GM18511 (cell line): Measurements from ENCODE around the gene NME7.

ENCODE experiments used
- ATAC-seq: cut with Tn5 transposase; IDR thresholded peaks from one replicate; pipeline ENCODE4 v1.9.1; 2021; ENCODE audit warnings: mild to moderate bottlenecking, moderate library complexity; ENCODE audit not compliant: unreplicated experiment

Gene NME7

DNA sequence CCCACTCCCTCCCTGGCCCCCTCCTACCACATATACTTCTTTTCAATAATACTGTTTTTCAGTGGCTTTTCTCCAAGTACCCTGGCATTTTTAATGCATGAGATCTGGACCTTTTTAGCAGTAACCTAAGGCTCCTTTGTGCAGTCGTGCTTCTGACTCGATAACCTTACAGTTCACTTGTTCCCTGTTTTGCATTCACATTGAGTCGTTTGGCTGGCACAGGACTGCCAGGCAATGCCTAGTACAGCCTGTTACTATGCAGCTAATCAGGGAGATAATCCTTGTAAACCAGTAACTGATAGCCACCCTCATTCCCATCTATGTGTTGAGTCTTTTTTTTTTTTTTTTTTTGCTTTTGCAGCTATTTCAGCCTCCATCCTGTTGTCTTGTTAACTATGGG, 257.4 kb downstream of the NME7 start:
- ATAC-seq, result no peak

DNA sequence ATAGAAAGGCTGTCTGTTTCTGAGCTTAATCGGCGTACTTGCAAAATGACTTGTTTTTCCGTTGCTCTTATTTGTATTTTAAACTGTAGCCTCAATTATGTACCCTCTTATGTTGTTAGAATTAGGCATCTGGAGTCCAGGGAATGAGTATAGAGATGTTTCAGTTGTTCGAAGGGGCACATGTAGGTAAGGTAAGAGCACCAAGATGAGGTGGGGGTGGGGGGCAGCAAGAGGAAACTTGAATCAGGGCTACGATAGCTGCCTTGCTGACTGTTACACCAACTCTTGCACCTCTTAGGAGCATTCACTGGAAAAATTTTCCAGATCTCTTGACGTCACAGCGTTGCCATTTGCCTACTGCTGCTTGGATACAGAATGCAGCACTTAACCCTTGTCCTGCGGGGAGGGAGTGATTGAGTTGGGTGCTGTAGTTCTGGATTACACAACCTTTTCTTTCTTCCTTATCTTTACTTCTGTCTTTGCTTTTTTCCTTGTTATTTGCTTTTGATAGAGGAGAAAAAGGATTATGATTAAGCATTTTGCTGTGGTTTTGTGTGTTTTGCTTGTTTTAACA, 257.9 kb downstream of the NME7 start:
- ATAC-seq, result no peak

DNA sequence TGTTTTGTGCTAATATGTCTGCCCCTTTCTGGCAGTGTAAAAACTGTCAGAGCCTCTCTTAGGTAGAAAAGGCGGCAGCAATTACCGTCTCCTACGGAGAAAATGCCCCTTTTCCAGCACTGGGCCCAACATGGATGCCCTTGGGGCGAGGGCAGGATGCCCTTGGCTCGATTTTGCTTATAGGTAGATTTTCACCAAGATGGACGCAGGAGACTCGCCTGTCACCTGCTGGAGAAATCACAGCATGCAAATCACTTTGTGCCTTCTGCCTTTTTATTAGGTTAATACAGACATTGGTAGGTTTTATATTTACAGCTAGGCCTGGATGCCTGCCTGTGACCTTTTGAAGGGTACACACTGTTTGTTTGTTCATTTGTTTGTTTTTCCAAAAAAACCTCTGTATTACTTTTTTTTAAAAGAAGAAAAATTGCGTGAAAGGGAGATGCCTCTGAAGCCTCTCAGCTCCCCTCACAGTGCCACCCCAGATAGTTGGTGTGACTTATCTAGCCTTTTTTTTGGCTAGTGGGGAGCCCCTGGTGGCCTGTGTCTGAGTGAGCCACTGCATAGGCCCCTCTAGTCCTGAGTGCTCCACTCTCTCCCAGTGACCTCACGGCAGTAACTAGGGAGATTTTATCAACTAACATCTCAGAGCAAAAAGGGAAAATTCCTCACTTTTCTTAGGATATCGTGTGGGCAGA, 258.6 kb downstream of the NME7 start:
- peak; percentile 17 for ATAC-seq

DNA sequence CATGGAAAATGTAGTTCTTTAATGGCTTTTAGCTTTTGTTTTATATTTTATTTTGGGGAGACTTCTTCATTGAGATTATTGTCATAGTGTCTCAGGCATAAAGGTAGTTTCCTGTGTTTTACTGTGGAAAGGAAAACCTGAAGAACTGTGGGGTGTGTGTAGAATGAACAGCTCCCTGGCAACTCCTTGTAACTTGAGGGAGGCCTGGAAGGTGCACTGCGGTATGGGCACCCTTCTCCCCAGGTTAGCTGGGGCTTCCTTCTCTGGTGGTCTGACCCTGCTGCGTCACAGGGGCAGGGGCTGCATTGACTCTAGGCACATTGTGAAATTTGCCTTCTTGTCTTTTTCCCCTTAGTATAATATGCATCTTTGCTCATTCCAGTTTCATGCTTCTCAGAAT, 259.4 kb downstream of the NME7 start:
- no peak for ATAC-seq

DNA sequence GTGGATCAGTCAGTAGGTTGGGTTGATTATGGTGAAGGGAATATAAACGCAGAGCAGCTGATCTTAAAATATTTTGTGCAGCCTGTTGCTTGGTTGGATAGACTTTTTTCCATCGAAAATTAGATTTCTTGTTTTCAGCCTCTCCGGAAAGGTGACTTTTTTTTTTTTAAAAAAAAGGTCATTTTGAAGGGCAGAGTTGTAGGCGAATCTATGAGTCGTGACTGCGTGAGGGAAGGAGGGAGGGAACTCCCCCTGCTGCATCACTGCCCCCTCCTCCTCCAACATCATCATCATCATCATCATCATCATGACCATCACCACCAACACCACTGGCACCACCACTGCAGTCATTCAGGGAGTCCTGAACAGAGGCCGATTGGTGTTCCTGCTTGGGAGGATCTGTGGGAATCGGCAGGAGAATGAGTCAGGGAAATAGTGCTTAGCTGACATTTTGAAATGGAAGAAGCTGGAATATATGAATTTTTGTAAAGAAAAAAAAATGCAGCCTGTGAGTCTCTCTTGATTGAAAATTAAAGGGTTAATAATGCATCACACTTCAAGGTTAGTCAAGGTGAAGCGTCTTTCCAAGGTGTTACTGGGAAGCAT, 259.9 kb downstream of the NME7 start:
- ATAC-seq, result no peak

DNA sequence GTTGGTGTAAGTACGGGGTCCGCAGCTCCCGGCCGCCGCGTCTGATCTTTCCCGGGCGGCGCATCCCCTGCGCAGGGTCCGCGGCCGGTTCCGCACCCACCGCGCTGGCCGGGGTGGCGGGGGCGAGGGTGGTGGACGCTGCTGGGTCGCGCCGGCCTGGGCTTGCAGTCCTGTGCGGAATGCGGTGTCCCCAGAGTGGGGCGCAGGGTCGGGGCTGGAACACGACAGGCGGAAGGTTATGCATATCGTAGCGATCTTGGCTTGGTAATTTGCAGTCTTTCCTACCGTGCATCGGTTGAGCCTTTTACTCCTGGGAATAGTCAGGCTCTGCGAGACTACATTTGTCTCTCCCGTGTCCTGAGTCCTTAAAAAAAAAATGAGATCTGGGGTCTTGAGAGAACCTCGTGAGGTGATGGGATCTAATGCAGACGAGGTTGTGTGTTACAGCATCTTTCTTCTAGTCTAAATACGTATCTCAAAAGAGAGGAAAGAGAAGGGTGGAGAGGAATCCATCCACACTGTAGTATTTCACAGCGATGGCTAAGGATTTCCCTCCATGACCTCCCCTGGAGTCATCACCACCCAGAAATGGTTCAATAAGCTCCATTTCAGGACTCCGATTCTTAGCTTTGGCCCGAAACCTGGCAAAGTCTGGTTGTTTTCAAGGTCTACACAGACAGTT, 260.5 kb downstream of the NME7 start:
- ATAC-seq, result no peak

DNA sequence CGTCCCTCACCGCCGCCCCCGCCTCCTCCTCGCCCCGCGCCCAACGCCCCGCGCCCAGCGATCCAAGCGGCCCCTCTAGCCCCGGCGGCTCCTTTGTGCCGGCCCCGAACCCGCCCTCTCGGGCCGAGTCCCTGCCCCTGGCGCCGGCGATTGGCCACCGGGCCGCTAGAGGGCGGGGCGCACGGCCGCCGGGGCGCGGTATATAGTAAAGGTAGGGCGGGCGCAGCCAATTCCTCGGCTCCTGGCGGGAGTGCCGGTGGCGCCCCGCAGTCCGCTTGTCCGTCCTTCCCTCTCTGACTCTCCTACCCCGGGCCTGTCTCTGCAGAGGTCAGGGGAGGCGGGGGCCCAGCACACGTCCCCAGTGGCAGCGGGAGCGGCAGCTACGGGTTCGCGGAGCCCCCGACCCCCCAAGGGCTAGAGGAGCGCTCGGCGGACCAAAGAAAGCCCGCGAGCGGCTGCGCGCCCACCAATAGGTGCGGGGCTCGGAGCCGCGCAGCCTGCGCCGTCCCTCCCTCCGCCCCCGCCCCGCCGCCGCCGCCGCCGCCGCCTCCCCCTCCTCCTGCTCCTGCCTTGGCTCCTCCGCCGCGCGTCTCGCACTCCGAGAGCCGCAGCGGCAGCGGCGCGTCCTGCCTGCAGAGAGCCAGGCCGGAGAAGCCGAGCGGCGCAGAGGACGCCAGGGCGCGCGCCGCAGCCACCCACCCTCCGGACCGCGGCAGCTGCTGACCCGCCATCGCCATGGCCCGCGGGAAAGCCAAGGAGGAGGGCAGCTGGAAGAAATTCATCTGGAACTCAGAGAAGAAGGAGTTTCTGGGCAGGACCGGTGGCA, 261.3 kb downstream of the NME7 start, which contains the start of gene ATP1B1:
Gene ATP1B1, plus strand, starts transcription at position 596 of the 826 bp plus-strand sequence. Its CDS starts 140 bp downstream, at position 736.
- ATAC-seq, result peak; percentile 87

DNA sequence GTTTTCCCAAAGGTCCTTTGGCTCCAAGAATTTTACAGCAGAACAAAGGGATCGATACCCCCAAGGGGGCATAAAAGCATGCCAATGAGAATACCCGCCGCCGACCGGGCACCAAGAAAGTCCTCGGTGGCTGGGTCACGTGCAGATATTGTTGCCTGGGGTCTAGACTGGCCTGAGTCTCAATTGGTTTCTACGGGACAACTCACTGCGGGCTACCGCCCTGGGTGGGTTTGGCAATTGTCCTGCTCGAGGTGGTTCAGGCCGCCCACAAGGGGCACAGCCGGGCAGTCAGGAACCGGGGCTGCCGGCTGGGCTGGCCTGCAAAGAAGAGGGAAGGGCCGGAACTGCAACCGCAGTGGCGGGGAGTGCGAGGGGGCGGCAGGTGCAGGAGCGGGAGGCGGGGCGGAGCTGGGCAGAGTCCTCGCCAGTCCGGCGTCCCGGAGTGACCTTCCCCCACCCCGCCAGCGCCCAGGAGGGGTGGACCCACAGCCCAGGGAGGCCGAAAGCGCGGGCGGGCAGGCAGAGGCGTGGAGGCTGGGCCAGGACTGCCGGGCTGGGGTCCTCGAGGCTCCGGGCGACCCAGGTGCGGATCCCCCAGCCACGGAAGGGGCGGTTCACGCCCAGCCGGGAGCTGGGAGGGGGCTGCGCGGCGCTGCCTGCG, 262.0 kb downstream of the NME7 start:
- ATAC-seq, result peak; percentile 42

DNA sequence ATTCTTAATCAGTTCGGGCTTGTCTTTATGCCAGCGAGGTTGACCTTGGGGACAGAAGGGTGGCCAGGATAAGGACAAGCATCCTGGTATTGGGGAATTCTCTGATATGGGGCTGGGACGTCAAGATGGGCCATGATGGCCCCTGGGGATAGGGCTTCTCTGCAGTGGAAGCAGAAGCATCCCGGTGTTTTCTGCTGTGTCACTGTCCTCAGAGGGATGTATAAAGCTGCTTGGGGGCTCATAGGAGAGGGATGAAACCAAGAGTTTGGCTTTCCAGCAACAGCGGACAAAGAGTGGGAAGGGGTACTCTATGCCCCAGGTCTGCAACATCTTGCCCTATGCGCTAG, 262.5 kb downstream of the NME7 start:
- ATAC-seq, result no peak

DNA sequence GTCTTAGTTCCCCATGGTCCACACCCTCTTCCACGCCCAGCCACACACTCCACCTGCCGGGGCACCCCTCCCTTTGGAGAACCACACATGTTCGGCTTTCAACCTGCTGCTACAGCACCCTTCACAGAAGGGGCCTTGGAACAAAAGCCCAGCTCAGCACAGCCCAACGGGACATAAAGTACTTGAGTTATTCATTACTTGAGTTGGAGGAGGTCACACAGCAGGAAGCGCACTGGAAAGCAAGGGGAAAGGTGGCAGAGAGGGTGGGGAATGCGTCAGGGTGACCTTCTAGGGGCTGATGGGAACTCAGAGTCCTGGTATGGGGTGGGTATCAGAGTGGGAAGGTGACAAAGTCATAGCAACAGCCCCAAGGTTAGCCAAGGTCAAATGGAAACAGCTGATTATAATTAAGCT, 264.1 kb downstream of the NME7 start:
- no peak for ATAC-seq

DNA sequence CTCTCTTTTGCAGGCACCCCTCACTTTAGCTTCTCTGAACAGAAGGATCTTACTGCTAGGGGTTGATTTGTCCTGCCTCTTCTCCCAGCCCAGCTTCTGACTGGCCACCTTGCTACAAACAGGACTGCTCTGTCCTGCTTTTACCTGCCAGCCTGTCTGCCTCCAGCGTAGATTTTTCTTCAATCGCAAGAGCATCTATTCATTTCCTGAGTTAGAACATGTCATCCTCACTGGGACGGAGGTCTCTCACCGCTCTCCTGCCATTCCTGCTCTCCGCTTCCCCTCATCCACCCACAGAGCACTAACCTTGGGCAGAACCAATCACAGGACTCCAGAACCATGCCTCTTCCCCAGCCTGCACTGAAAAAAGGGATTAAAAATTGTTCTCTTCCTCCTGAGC, 264.6 kb downstream of the NME7 start:
- no peak for ATAC-seq

DNA sequence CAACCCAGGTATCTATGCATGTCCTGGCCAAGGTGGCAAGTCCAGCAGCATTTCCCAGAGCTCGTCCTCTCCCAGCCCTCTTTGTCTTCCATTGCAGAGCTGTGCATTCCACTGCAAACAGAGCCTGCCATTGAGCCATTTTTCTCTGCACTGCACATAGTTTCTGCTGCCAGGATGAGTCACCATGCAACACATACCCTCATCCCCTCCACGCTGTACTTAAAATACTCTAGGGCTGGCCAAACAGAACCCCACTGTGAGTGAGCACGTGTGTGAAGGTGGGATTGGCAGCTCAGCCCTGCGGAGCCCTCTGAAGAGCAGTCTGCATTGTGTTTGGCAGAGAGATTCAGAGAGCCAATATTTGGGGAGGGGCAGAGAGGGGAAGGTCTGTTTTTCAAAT, 265.0 kb downstream of the NME7 start:
- no peak for ATAC-seq

DNA sequence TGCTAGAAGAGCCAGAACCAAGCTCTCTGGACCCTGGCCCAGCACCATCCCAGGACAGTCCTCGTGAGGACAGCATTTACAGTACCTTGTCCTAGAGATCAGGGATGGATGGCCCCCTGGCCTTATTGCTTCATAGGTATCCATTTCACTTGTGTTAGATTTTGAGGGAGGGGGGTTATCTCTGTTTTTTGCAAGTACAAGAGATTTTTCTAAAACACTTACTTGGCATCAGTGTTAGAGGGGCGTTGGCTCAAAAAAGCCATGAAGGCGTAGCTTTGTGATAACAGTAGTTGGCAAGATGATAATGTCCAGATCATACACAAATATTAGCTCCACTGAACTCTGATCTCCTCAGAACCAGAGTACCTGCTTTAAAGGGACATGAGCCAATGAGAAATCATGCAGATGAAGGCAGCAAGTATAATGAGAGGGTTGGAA, 266.9 kb downstream of the NME7 start:
- ATAC-seq, result no peak

DNA sequence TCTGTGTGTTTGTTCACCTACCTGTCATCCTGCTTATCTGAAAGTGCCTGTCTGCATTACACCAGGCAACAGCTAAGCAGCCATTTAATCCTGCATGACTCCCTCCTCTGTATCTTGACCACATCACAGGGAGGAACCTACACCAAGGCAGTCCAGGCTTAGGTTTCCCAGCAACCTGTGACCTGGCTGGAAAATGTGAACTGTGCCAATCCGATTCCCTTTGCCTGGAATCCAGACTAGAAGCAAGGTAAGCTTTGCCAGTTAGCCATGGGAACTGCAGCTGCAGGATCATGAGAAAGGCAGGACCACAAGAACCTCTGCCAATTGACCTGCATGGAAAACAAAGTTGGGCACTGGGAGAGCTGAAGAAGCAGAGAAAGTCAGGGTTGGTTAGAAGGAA, 267.4 kb downstream of the NME7 start:
- ATAC-seq, result no peak

DNA sequence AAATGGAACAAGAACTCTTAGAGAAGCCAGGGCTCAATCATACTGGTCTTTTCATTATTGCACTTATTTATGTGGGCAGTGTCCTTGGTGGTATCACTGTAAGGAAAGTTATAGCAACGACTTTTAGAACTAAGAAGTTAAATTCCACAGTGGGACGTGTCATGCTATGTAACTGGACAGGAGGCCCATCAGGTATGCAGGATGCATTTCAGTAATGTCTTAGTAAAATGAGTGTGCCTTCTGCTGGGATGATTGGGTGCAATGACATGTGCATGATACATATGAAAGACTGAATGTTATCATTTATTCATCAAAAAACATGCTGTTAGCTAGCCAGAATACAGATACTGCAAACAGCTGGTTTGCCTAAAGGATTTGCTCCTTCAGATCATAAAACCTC, 268.0 kb downstream of the NME7 start:
- ATAC-seq, result no peak

DNA sequence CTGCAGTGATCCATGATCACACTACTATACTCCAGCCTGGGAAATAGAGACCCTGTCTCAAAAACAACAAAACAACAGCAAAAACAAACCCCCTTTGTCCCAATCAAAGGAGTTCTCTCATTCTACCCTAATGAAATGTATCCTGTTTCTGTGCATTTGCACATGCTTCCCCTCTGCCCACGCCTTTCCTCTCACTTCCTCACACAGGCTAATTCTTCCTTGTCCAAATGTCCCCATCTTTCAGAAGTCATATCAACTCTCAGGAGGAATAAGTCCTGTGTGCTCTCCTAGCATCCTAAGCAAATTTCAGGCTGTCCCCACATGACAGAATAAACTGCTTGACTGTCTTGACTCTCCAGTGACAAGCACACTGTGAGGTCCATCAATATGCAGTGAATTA, 269.2 kb downstream of the NME7 start:
- no peak for ATAC-seq

DNA sequence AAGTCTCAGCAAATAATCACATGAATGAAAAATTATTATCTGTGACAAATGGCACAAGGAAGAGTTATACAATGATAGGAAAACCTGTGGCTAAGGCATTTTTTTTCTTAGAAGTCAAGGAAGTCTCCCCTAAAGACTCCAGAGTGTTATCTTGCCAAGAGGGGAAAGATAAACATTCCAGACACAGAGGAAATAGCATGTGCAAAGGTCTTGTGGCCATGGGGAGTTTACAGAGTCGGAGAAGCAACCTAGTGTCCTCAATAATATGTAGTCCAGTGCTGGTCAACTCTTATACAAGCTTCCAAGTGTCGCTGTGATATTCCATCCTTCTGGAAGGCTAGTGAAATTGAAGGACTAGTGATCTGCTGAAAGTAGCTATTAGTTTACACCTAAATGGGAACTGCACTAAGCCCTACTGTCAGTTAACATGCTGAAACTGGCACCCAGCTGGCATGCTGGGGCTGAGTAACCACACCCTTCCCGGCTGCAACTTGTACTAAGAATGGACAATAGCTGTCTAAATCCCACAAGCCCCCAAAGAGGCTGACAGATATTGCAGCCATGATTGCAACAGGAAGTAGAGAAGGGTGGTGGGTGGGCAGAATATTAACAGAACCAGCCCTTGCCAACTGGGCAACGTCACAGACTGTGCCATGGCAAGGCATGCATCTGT, 272.6 kb downstream of the NME7 start:
- ATAC-seq, result no peak

DNA sequence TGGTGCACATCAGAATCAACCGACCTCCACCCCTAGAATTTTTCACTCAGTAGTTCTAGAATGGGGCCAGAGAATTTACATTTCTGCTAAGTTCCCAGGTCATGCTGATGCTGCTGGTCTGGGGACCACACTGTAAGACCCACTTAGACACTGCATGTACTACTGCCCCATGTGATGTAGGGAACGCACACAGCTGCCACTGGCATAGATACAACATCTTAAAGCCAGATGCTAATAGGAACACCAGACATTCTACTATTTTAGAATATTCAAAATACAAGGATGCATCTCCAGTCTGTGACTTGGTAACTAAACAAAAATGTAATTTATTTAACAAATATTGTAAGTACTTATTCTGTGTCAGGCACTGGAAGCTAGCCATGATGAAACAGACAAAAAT, 275.2 kb downstream of the NME7 start:
- no peak for ATAC-seq

DNA sequence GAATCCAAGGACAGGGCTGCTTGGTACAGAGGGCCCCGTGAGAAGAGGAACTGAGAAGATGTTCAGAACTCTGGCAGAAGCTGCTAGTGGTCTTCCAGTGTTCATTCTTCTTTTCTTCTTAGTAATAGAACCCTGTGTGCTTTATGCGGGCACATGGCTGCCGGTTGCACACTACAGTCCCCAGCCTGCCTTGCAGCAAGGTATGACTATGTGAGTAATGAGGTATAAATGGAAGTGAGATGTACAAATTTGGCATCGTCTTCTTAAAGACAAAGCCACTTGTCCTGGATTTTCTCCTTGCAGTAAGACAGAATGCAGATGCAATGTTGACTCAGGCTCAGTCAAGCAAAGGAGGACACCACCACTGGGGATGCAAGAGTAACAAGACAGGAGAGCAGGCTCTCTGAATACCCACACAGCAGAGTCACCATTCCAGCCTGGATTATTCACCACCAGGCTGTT, 276.1 kb downstream of the NME7 start:
- peak; percentile 78 for ATAC-seq

DNA sequence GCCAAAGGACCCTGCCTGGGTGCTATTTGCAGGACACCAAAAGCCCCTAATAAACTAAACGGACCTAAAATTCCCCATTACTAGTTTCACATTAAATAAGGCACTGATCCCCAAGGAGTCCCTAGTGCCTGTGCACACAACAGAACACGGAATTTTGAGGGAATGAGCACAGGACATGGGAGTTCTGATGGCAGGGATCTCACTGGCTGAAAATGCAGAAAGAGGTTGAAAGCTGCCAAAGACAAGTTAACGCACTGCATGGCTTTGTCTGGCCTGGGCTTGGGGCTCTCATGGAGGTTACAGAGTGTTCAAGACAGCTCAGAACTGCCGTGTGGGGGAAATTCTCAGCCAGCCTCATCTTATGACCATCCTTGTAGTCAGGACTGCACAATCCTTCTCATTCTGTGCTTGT, 276.7 kb downstream of the NME7 start:
- peak; percentile 56 for ATAC-seq
